ENCODE measurements around the gene MPP4. TPM values are rescaled to one million over a fixed set of nuclear protein-coding genes. Genes with fewer than 3 reads are reported as not detected.
A peak's percentile ranks its signal among the peaks of the same experiment; 100 is the strongest.

Gene MPP4, protein sequence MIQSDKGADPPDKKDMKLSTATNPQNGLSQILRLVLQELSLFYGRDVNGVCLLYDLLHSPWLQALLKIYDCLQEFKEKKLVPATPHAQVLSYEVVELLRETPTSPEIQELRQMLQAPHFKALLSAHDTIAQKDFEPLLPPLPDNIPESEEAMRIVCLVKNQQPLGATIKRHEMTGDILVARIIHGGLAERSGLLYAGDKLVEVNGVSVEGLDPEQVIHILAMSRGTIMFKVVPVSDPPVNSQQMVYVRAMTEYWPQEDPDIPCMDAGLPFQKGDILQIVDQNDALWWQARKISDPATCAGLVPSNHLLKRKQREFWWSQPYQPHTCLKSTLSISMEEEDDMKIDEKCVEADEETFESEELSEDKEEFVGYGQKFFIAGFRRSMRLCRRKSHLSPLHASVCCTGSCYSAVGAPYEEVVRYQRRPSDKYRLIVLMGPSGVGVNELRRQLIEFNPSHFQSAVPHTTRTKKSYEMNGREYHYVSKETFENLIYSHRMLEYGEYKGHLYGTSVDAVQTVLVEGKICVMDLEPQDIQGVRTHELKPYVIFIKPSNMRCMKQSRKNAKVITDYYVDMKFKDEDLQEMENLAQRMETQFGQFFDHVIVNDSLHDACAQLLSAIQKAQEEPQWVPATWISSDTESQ
- total RNA-seq (under 1 TPM in 1 of 2 donors, not detected in 1; 0.25 TPM), polyA plus RNA-seq (under 1 TPM; 0.02 to 0.07 TPM)

DNA sequence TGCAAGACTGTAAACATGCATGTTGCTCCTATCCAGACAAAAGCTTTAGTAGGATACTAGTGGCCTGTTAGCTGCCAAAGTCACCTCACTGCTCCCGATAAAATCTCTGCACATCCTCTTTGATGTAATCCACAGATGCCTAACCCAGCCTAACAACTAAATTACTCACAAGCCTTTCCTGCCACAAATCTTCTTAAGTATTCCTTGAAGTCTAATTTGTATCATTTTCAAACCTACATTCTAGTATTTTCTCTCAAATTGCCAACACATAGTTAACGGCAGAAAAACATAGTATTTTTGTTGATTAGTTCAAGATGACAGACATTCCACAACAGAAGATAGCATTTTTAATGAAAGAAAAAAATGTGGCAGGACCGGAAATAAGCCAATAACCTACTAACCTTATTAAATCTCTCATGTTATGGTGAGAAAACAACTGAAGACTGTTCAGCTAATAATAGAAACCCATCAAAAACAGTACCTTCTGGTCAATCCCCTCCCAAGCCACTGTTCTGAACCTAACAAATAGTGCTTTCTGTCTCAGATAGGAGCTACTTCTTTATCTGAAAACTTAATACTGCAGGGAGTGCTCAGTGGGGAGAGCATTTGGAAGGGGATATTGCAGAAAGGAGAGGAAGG lies at the start of gene MPP4:
MPP4 (minus strand) TSS at position 57 of the 639 bp plus-strand sequence. CDS start 4,690 bp downstream, outside the sequence.
- Histone ChIP-seq H3K4me3 (ENCODE audit: low read depth in 1 of 3, low read length in 3 of 3) (no peak within 1 kb of the TSS), H3K27me3 (ENCODE audit: control insufficient read depth in 4 of 4, insufficient read depth in 4 of 4, low read length in 3 of 4) (no peaks in the 10 kb centered on the region), H3K27ac (ENCODE audit: low read depth in 1 of 2, low read length in 2 of 2) (no peak within 1 kb of the TSS), H3K36me3 (ENCODE audit: control insufficient read depth in 4 of 4, insufficient read depth in 3 of 4, low read depth in 1 of 4, low read length in 3 of 4) (peaks cover 7 to 20% (median 14%) of the 10 kb centered on the region in 4 donors), H3K9me3 (ENCODE audit: control insufficient read depth in 4 of 4, low read length in 3 of 4) (no peaks in the 10 kb centered on the region), H3K9ac (ENCODE audit: low read depth in 1 of 2, low read length in 2 of 2) (no peak within 1 kb of the TSS), H3K4me1 (ENCODE audit: control insufficient read depth in 4 of 4, insufficient read depth in 4 of 4, low read length in 3 of 4) (peaks cover 0 to 2% (median 0%) of the 10 kb centered on the region in 4 donors)
- TF ChIP-seq FOXA1 (IDR thresholded peaks at IDR 0.05) (no peak), YY1 (IDR thresholded peaks at IDR 0.05) (no peak), JUND (IDR thresholded peaks at IDR 0.05) (no peak), HNF4A (conservative IDR thresholded peaks at IDR 0.05) (no peak), NR2F2 (IDR thresholded peaks at IDR 0.05) (peak; percentile 45)
- TF ChIP-seq, protein P1, sequence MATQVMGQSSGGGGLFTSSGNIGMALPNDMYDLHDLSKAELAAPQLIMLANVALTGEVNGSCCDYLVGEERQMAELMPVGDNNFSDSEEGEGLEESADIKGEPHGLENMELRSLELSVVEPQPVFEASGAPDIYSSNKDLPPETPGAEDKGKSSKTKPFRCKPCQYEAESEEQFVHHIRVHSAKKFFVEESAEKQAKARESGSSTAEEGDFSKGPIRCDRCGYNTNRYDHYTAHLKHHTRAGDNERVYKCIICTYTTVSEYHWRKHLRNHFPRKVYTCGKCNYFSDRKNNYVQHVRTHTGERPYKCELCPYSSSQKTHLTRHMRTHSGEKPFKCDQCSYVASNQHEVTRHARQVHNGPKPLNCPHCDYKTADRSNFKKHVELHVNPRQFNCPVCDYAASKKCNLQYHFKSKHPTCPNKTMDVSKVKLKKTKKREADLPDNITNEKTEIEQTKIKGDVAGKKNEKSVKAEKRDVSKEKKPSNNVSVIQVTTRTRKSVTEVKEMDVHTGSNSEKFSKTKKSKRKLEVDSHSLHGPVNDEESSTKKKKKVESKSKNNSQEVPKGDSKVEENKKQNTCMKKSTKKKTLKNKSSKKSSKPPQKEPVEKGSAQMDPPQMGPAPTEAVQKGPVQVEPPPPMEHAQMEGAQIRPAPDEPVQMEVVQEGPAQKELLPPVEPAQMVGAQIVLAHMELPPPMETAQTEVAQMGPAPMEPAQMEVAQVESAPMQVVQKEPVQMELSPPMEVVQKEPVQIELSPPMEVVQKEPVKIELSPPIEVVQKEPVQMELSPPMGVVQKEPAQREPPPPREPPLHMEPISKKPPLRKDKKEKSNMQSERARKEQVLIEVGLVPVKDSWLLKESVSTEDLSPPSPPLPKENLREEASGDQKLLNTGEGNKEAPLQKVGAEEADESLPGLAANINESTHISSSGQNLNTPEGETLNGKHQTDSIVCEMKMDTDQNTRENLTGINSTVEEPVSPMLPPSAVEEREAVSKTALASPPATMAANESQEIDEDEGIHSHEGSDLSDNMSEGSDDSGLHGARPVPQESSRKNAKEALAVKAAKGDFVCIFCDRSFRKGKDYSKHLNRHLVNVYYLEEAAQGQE (IDR thresholded peaks at IDR 0.05) = no peak
- TF ChIP-seq, protein P2, sequence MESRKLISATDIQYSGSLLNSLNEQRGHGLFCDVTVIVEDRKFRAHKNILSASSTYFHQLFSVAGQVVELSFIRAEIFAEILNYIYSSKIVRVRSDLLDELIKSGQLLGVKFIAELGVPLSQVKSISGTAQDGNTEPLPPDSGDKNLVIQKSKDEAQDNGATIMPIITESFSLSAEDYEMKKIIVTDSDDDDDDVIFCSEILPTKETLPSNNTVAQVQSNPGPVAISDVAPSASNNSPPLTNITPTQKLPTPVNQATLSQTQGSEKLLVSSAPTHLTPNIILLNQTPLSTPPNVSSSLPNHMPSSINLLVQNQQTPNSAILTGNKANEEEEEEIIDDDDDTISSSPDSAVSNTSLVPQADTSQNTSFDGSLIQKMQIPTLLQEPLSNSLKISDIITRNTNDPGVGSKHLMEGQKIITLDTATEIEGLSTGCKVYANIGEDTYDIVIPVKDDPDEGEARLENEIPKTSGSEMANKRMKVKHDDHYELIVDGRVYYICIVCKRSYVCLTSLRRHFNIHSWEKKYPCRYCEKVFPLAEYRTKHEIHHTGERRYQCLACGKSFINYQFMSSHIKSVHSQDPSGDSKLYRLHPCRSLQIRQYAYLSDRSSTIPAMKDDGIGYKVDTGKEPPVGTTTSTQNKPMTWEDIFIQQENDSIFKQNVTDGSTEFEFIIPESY (IDR thresholded peaks at IDR 0.05) = no peak
- DNase-seq (ENCODE audit: low spot score) = no peak
- 67% methylated on average over 3 of the region's 3 CpGs for WGBS

DNA sequence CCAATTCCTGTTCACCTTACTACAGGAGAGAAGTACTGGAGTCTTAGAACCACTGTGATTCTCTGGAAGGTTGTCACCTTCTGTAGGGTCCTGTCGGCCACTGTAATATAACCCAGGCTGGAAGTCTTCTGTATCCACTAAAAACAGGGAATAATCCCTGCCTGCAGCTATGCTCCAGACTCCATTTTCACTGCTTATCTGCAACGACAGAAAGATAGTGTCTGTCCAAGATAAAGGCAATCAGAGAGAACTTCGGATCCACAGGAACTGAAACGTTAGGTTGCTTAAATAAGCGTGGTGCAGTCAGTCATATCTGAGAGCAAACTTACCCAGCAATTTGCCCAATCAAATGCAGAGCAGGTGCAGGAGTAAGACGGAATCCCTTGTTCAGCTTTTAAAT lies 48.1 kb upstream of the MPP4 start:
- Histone ChIP-seq H3K4me1 (ENCODE audit: control insufficient read depth in 4 of 4, insufficient read depth in 4 of 4, low read length in 3 of 4) (peaks cover 0 to 6% (median 1%) of the 10 kb centered on the region in 4 donors), H3K4me3 (ENCODE audit: low read depth in 1 of 3, low read length in 3 of 3) (no peak overlapping the region), H3K27ac (ENCODE audit: low read depth in 1 of 2, low read length in 2 of 2) (no peak overlapping the region), H3K27me3 (ENCODE audit: control insufficient read depth in 4 of 4, insufficient read depth in 4 of 4, low read length in 3 of 4) (no peaks in the 10 kb centered on the region), H3K36me3 (ENCODE audit: control insufficient read depth in 4 of 4, insufficient read depth in 3 of 4, low read depth in 1 of 4, low read length in 3 of 4) (peaks cover 9 to 57% (median 40%) of the 10 kb centered on the region in 4 donors), H3K9ac (ENCODE audit: low read depth in 1 of 2, low read length in 2 of 2) (no peak overlapping the region), H3K9me3 (ENCODE audit: control insufficient read depth in 4 of 4, low read length in 3 of 4) (no peaks in the 10 kb centered on the region)
- DNase-seq (ENCODE audit: low spot score) = no peak
- WGBS = 76% methylated on average over 6 of the region's 6 CpGs
- TF ChIP-seq, protein P1 (IDR thresholded peaks at IDR 0.05) = no peak
- TF ChIP-seq HNF4A (conservative IDR thresholded peaks at IDR 0.05) = no peak
- no peak for TF ChIP-seq YY1 (IDR thresholded peaks at IDR 0.05)
- no peak for TF ChIP-seq FOXA1 (IDR thresholded peaks at IDR 0.05)
- no peak for TF ChIP-seq HNF4G (IDR thresholded peaks at IDR 0.05)
- TF ChIP-seq, protein P3, sequence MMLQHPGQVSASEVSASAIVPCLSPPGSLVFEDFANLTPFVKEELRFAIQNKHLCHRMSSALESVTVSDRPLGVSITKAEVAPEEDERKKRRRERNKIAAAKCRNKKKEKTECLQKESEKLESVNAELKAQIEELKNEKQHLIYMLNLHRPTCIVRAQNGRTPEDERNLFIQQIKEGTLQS (IDR thresholded peaks at IDR 0.05) = no peak
- no peak for TF ChIP-seq RXRA (IDR thresholded peaks at IDR 0.05)
- TF ChIP-seq RAD21 (IDR thresholded peaks at IDR 0.05) = no peak
- TF ChIP-seq, protein P4, sequence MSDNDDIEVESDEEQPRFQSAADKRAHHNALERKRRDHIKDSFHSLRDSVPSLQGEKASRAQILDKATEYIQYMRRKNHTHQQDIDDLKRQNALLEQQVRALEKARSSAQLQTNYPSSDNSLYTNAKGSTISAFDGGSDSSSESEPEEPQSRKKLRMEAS (IDR thresholded peaks at IDR 0.05) = no peak
- no peak for TF ChIP-seq FOXA2 (IDR thresholded peaks at IDR 0.05)
- TF ChIP-seq, protein P2 (IDR thresholded peaks at IDR 0.05) = no peak
- TF ChIP-seq TAF1 (conservative IDR thresholded peaks at IDR 0.05) = no peak
- no peak for TF ChIP-seq EGR1 (IDR thresholded peaks at IDR 0.05; ENCODE audit: low read depth in 2 of 2)
- no peak for TF ChIP-seq JUND (IDR thresholded peaks at IDR 0.05)

Data from liver (tissue), 9 donors.